B cell (primary cell): ENCODE measurements around the gene GNG7. TPM values are rescaled to one million over a fixed set of nuclear protein-coding genes. Genes with fewer than 3 reads are reported as not detected.

ENCODE experiments used
- ATAC-seq: fragments of 200-7000 bp; cut with Tn5 transposase; one replicate; pipeline ENCODE4 v1.10.0; 2021; ENCODE audit warnings: low read depth, mild to moderate bottlenecking, moderate number of reproducible peaks, moderate library complexity
- CTCF ChIA-PET: fragments of 350-600 bp; sonication (Branson Sonifier 250); formaldehyde crosslinking; loops from one replicate; lab custom pipeline; 2021; ENCODE audit warnings: antibody characterized with exemption, inconsistent platforms; lab: Charles Lee
- POLR2A ChIA-PET: fragments of 350-600 bp; sonication (Branson Sonifier 250); formaldehyde crosslinking; loops from one replicate; lab custom pipeline; 2021; ENCODE audit warnings: antibody characterized with exemption; lab: Charles Lee
- DNase-seq: peaks from one replicate; pipeline ENCODE4 v3.0.0; 2013
- H2AFZ ChIP-seq: 2 replicates; pipeline ENCODE4 v1.6.1; 2012; ENCODE audit warnings: mild to moderate bottlenecking, low read depth, low read length; ENCODE audit not compliant: insufficient read depth, poor library complexity, severe bottlenecking
- H3K27ac ChIP-seq, 2 donors: 1 replicate in 1 of 2; 2 replicates in 1 of 2; pipeline ENCODE4 v1.5.1; 2012 to 2013; ENCODE audit warnings: low read length in 2 of 2, mild to moderate bottlenecking in 2 of 2, moderate library complexity in 1 of 2
- H3K27me3 ChIP-seq, 4 experiments: fragments of 200-600 bp in 1 of 4; sonication (generic) in 1 of 4; replicated peaks in 1 of 4; 1 replicate in 2 of 4; 2 replicates in 2 of 4; pipeline versions ENCODE4 v1.6.1 to v1.7.0; 2013 to 2016; ENCODE audit warnings: low read length in 3 of 4, mild to moderate bottlenecking in 2 of 4, mixed read lengths in 1 of 4, moderate library complexity in 1 of 4; ENCODE audit not compliant: insufficient read depth in 4 of 4, control insufficient read depth in 3 of 4; ENCODE audit errors: control extremely low read depth in 1 of 4
- H3K36me3 ChIP-seq, 2 experiments: replicated peaks in 1 of 2; 1 replicate in 1 of 2; 2 replicates in 1 of 2; pipeline versions ENCODE4 v1.6.1 to v1.7.1; 2013; ENCODE audit warnings: low read length in 1 of 2; ENCODE audit not compliant: insufficient read depth in 2 of 2, control insufficient read depth in 1 of 2; ENCODE audit errors: control extremely low read depth in 1 of 2, extremely low read depth in 1 of 2
- H3K4me1 ChIP-seq, 2 donors: fragments of 200-600 bp in 1 of 2; sonication (generic) in 1 of 2; 1 replicate in 1 of 2; 2 replicates in 1 of 2; pipeline versions ENCODE4 v1.5.1 to v1.6.1; 2013 to 2017; ENCODE audit warnings: low read length in 2 of 2; ENCODE audit not compliant: control insufficient read depth in 2 of 2, insufficient read depth in 2 of 2
- H3K4me2 ChIP-seq: replicated peaks from 2 replicates; pipeline ENCODE3; 2012; ENCODE audit warnings: mild to moderate bottlenecking, low read depth, low read length; ENCODE audit not compliant: poor library complexity, severe bottlenecking
- H3K4me3 ChIP-seq, 5 experiments: fragments of 200-600 bp in 1 of 5; sonication (generic) in 1 of 5; 1 replicate in 3 of 5; 2 replicates in 2 of 5; pipeline versions ENCODE4 v1.5.1 to v1.7.0; 2011 to 2016; ENCODE audit warnings: low read length in 4 of 5, mild to moderate bottlenecking in 4 of 5, low read depth in 2 of 5, control low read depth in 1 of 5, moderate library complexity in 1 of 5; ENCODE audit not compliant: insufficient read depth in 1 of 5; ENCODE audit errors: control extremely low read depth in 1 of 5, extremely low read depth in 1 of 5
- H3K79me2 ChIP-seq: fragments of 200-600 bp; sonication (generic); one replicate; pipeline ENCODE4 v1.6.0; 2016; ENCODE audit warnings: low read length; ENCODE audit not compliant: control insufficient read depth, insufficient read depth
- H3K9ac ChIP-seq: fragments of 200-600 bp; sonication (generic); 2 replicates; pipeline ENCODE4 v1.6.1; 2017; ENCODE audit warnings: mild to moderate bottlenecking, low read length, moderate library complexity
- H3K9me3 ChIP-seq, 3 donors: one replicate each; pipeline versions ENCODE4 v1.6.1 to v1.7.1; 2013; ENCODE audit warnings: low read length in 2 of 3; ENCODE audit not compliant: control insufficient read depth in 2 of 3, insufficient read depth in 1 of 3; ENCODE audit errors: control extremely low read depth in 1 of 3
- H4K20me1 ChIP-seq: 2 replicates; pipeline ENCODE4 v1.6.0; 2012; ENCODE audit warnings: mild to moderate bottlenecking, low read length; ENCODE audit not compliant: insufficient read depth, control insufficient read depth, poor library complexity, severe bottlenecking
- H3K27ac Mint-ChIP-seq: one replicate; pipeline ENCODE4 v1.8.0; 2021; ENCODE audit warnings: mixed read lengths
- H3K27me3 Mint-ChIP-seq: one replicate; pipeline ENCODE4 v1.8.0; 2021; ENCODE audit warnings: mixed read lengths
- H3K4me1 Mint-ChIP-seq: one replicate; pipeline ENCODE4 v1.8.0; 2021; ENCODE audit warnings: mixed read lengths
- H3K4me3 Mint-ChIP-seq: one replicate; pipeline ENCODE4 v1.8.0; 2021; ENCODE audit warnings: mixed read lengths
- H3K9me3 Mint-ChIP-seq: one replicate; pipeline ENCODE4 v1.8.0; 2022; ENCODE audit warnings: mixed read lengths; ENCODE audit not compliant: insufficient read depth
- WGBS: methylation state at CpG from one replicate; pipeline ENCODE4 v1.1.5; 2013; ENCODE audit warnings: missing lambda C conversion rate; ENCODE audit not compliant: insufficient coverage; 5-methylcytosine and 5-hydroxymethylcytosine counted together
- intact Hi-C: fragments of 100-400 bp; cut with micrococcal nuclease; formaldehyde crosslinking; loops from one replicate; pipeline ENCODE4 v1.10.0; 2022
- polyA plus RNA-seq: library from polyadenylated mRNA; depleted of rRNA; stranded (reverse); fragments of >200 nt; gene quantifications from 2 replicates; pipeline ENCODE4 v1.2.3, GENCODE V29; 2012
- total RNA-seq, 2 donors: library from RNA; stranded (reverse); fragments of 120-200 nt in 1 of 2; gene quantifications; 1 replicate in 1 of 2; 2 replicates in 1 of 2; pipeline versions ENCODE4 v1.2.3 to v1.2.4, GENCODE V29; 2013 to 2022
- TF ChIP-seq, protein P1 (sequence below): fragments of 200-600 bp; IDR thresholded peaks from one replicate; pipeline ENCODE4 v1.8.0; 2022; ENCODE audit warnings: antibody characterized with exemption, mild to moderate bottlenecking

GNG7 gene
- total and polyA plus RNA-seq, 2 donors (not counting 1 experiment from before 2014, with no cell fraction given): 76.3 to 153 TPM

DNA sequence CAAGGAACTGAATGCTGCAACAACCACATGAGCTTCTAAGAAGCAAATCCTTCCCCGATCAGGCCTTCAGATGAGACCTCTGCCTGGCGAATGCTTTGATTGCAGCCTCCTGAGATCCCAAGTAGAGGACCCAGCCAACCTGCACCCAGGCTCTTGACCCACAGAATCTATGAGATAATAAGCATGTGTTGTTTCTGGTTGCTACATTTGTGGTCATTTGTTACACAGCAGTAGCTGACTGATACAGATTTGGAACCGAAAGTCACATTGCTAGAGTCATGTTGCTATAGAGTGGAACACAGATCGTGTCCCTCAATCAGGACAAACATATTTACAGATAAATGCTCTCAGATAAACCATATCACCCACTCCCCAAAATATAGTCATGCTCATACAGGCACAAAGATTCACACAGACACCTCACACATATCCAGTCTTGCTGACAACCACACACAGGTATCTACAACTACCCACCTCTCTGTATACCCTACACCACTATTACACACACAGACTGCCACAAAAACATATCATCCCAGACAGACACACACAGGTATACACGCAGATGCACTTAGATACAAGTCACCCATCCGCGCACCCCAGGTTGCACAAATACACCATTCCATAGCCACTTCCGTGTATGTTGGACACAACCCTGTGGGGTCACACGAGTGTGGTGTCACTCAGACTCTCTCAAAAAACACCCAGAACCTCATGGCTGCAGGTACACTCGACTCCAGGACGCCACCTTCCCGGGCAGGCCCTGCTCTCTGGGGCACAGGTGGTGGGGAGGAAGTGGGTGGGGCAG is 13.2 kb upstream of the GNG7 start:
- H3K4me1 Mint-ChIP-seq: peaks cover 41% of the 10 kb centered on the region
- H3K4me3 ChIP-seq: no peak overlapping the region

More for the DNA sequence above, 13.2 kb upstream of the GNG7 start:
- DNase-seq: no peak
- H3K9ac ChIP-seq: no peak overlapping the region
- Mint-ChIP-seq H3K27ac (peak overlapping the region; percentile 57), H3K9me3 (peaks cover 5% of the 10 kb centered on the region), H3K4me3 (no peak overlapping the region), H3K27me3 (no peaks in the 10 kb centered on the region)
- peaks cover 33 to 44% of the 10 kb centered on the region in 2 donors for H3K4me1 ChIP-seq
- CTCF ChIA-PET: no interaction called here
- intact Hi-C loops: no loop called here
- no peaks in the 10 kb centered on the region for H3K79me2 ChIP-seq
- TF ChIP-seq, protein P1, sequence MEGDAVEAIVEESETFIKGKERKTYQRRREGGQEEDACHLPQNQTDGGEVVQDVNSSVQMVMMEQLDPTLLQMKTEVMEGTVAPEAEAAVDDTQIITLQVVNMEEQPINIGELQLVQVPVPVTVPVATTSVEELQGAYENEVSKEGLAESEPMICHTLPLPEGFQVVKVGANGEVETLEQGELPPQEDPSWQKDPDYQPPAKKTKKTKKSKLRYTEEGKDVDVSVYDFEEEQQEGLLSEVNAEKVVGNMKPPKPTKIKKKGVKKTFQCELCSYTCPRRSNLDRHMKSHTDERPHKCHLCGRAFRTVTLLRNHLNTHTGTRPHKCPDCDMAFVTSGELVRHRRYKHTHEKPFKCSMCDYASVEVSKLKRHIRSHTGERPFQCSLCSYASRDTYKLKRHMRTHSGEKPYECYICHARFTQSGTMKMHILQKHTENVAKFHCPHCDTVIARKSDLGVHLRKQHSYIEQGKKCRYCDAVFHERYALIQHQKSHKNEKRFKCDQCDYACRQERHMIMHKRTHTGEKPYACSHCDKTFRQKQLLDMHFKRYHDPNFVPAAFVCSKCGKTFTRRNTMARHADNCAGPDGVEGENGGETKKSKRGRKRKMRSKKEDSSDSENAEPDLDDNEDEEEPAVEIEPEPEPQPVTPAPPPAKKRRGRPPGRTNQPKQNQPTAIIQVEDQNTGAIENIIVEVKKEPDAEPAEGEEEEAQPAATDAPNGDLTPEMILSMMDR: no peak
- H2AFZ ChIP-seq: no peak overlapping the region
- 99% methylated on average over 9 of the region's 12 CpGs for WGBS
- H3K27ac ChIP-seq: no peak overlapping the region
- H3K36me3 ChIP-seq: peaks cover 0 to 4% of the 10 kb centered on the region in 2 experiments
- ATAC-seq: no peak
- POLR2A ChIA-PET: interaction anchor here (0.5 to 0.6 kb wide), 2 partner anchors 450 to 702 kb away, joined by 3 to 5 read pairs; no protein-coding TSS in a partner anchor
- H3K4me2 ChIP-seq: no peak overlapping the region
- peaks cover 0 to 7% (median 2%) of the 10 kb centered on the region in 4 experiments for H3K27me3 ChIP-seq
- H3K9me3 ChIP-seq: peaks cover 0 to 34% (median 10%) of the 10 kb centered on the region in 3 donors
- H4K20me1 ChIP-seq: peaks cover 8% of the 10 kb centered on the region
